ENCODE results near the gene EML4.
"Not testable (repeated sequence)": the region's sequence is repeated elsewhere in the genome, so short reads cannot be mapped to it uniquely, and the experiment has no call there.

The EML4 gene

DNA sequence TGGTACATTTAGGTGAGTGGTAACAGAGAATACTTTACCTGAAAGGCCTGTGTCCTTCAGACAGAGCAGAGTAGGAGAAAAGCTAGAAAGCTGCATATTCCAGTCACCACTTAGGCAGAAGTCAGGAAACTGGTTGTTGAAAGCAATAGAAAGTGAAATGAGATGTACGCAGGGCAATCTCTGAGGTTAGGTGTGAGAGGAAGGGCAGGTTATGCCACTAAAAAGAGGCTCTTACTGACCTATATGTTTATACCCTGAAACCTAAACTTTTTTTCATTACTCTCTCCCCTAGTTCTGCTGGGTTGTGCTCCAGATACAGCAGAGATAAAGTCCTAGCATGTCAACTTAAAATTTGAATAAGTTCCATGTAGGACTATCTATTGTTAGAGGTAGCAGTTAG lies 98.4 kb downstream of the EML4 start:
- no peak for DNase-seq

- DNase-seq, result no peak
Observed at GRCh38 chr2:42268528-42269151, 99.5 kb downstream of the EML4 start.

DNA sequence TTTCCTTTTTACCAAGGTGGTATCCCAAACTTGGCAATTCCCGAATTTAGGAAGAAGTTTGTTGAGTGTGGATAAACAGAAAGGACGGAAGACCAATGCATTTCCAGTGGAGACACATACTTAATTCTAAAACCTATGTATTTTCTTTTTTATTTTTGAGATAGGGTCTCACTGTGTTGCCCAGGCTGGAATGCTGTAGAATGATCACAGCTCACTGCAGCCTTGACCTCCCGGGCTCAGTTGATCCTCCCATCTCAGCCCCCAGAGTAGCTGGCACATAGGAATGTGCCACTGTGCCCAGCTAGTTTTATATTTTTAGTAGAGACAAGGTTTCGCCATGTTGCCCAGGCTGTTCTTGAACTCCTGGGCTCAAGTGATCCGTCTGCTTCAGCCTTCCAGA lies 101.6 kb downstream of the EML4 start:
- no peak for DNase-seq

DNA sequence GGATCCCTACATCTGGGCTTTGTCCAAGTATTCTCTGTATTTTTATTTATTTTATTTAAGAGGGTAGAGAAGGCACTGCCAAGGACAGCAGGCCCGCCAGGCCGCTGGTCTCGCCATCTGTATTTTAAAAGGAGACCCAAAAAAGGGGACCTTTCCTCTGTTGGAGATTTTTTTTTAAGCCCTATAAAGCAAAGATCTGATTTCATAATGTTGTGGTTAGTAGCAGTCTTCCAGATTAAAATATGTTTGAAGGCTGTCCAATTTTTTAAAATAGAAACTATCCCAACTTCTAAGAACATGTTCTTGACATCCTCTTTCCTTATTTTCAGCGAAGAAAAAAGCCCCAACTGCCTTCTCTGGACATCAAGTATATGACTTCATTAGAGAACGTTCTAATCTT lies 102.1 kb downstream of the EML4 start:
- not testable (repeated sequence) for DNase-seq

GRCh38 chr2:42274863-42275262 lies 105.7 kb downstream of the EML4 start:
- DNase-seq, result no peak

GRCh38 chr2:42281416-42282081 lies 112.4 kb downstream of the EML4 start:
- no peak for DNase-seq

GRCh38 chr2:42284019-42284418 lies 114.9 kb downstream of the EML4 start:
- no peak for DNase-seq

- no peak for DNase-seq
Observed at GRCh38 chr2:42286268-42286946, 117.3 kb downstream of the EML4 start.

DNA sequence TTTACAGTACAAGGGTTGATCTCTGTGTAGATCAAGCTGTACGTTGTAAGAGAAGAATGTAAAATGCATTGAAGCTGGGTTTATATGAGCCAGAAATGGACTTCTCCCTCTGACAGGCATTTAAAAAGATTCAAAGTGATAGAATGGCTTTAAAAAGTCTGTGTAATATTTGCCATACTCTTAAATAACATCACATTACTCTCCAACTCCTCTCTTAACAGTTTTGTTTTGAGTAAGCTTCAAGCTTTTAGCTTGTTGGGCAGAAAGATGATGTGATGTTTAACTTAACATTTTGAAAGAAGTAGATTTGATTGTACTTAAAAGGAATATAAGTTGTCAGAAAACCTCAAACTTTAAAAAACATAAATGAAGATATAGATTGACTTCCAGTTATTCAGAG lies 119.7 kb downstream of the EML4 start:
- DNase-seq, result no peak

DNA sequence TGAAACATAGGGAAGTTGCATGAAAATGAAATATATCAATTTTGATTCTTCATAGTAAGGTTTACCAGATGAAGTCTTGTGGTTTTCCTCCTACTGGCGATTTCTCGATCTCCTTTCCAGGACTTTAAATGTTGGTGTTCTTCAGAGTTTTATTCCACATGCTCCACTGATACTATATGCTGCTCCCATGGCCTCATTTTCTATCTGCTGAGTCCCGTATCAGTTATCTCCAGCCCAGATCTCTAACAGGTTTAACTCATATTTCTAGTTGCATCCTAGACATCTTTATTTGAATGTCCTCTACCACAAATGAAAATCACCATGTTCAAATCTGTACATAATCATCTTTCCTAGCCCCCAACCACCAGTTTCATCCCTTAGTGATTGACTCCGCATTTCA lies 120.1 kb downstream of the EML4 start:
- no peak for DNase-seq

DNA sequence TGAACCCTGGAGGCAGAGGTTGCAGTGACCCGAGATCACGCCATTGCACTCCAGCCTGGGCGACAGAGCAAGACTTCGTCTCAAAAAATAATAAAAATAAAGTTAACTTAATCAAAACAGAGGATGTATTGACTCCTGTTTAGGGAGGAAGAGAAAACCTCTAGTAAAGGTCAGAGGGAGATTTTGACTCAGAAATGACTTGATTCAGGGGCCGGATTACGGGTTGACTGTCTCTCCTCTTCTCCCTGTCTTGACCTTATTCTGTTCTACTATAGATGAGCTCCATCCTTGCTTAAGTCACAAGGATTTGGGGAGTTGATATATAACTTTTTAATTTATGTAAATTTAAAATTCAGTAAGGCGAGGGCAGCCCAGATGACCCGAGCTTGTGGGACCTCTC lies 120.9 kb downstream of the EML4 start:
- DNase-seq, result no peak

DNA sequence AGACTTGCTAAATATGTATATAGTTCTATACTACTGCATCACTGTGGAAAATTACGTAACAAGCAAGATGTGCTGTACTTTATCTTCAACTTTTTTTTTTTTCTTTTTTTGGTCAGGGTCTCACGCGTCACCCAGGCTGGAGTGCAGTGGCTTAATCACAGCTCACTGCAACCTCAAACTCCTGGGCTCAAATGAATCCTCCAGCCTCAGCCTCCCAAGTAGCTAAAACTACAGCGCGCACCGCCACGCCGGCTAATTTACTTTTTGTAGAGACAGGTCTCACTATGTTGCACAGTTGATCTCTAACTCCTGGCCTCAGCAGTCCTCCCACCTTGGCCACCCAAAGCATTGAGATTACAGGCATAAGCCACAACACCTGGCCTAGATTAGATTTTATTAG lies 123.9 kb downstream of the EML4 start:
- no peak for DNase-seq

- DNase-seq, result no peak
Observed at GRCh38 chr2:42296226-42296625, 127.1 kb downstream of the EML4 start.

GRCh38 chr2:42297322-42297936 lies 128.3 kb downstream of the EML4 start:
- no peak for DNase-seq

GRCh38 chr2:42298132-42298531 lies 129.0 kb downstream of the EML4 start:
- DNase-seq, result no peak

GRCh38 chr2:42298996-42299754 lies 130.0 kb downstream of the EML4 start:
- no peak for DNase-seq

DNA sequence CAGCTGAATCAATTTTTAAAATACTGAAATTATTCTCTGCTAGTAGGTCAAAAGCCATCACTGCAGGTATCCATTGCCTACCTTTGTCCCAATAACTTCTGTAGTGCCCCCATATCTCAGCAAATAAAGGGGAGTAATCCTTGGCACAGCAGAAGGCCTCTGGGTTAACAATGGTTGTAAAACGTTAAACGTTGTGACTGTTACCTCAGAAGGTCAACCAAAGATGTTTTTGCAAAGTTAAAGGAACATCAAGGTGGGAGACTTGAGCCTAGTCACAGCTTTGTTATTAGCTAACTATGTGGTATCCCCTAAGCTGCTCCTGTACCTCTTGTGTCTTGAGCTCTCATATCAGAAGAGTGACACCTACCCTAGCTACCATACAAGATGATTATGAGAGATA lies 131.4 kb downstream of the EML4 start:
- no peak for DNase-seq

DNA sequence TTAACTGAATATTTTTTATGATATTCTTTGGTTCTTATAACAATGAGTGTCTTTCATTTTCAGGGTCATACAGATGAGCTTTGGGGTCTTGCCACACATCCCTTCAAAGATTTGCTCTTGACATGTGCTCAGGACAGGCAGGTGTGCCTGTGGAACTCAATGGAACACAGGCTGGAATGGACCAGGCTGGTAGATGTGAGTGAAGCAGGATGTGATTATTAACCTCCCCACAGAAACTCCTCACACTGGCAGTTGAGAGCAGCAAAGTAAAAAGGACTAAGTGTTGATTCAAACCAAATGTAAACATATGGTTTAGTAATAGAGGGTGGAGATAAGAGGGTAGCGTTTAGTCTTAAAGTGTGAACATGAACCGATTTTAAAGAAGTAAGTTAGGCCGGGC lies 134.1 kb downstream of the EML4 start:
- DNase-seq, result no peak

- DNase-seq, result no peak
Observed at GRCh38 chr2:42304059-42304713, 135.0 kb downstream of the EML4 start.

- no peak for DNase-seq
Observed at GRCh38 chr2:42307180-42307579, 138.0 kb downstream of the EML4 start.

DNA sequence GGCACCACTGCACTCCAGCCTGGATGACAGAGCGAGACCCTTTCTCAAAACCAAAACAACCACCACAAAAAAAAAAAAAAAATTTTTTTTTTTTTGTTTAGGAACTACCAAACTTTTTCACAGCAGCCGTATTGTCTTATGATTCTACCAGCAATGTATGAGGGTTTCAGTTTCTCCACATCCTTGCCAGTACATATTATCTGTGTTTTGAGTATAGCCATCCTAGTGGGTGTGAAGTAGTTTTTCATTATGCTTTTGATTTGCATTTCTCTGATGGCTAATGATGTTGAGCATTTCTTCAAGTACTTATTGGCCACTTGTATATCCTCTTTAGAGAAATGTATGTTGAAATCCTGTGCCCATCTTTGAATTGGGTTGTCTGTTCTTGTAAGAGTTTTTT lies 140.2 kb downstream of the EML4 start:
- no peak for DNase-seq

GRCh38 chr2:42310007-42310515 lies 140.9 kb downstream of the EML4 start:
- DNase-seq, result no peak

DNA sequence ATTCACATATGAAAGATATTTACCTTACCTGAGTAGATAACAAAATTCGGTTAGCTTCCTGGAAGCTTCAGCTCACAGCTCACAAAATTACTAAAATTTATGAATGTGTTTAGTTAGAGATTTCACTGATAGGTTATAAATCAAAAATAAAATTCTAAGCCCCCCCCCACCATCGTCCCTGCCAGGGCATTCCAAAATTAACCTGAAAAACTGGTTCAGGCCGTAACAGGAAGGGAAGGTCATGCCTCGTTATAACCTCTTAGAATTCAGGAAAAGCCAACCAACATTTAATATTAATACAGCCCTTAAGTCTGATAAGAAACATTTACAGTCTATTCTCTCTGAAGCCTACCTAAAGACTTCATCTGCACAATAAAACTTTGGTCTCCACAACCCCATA lies 143.0 kb downstream of the EML4 start:
- DNase-seq, result no peak

All from NCI-H1417 treated with DMSO at 0.1 percent for 48 hours (cell line).